Adrenal gland (tissue), 12 donors: Measurements from ENCODE around the gene MAPKAP1. TPM values are rescaled to one million over a fixed set of nuclear protein-coding genes. Genes with fewer than 3 reads are reported as not detected.
A peak's percentile ranks its signal among the peaks of the same experiment; 100 is the strongest.

ENCODE experiments used
- DNase-seq, 7 donors: peaks; one replicate each; pipeline ENCODE4 v3.0.0-alpha.2; 2019 to 2020
- H3K27ac ChIP-seq, 5 donors: fragments of 200-600 bp; sonication (generic) in 4 of 5; 1 replicate in 3 of 5; 2 replicates in 2 of 5; pipeline versions ENCODE4 v1.5.1 to v1.8.0; 2016 to 2020; ENCODE audit warnings: mild to moderate bottlenecking in 1 of 5
- H3K27me3 ChIP-seq: fragments of 200-600 bp; 2 replicates; pipeline ENCODE4 v1.8.0; 2021
- H3K36me3 ChIP-seq, 2 donors: fragments of 200-600 bp; replicated peaks in 1 of 2; 1 replicate in 1 of 2; 2 replicates in 1 of 2; pipeline versions ENCODE4 v1.5.1 to v1.8.0; 2018 to 2022
- H3K4me1 ChIP-seq, 2 donors: fragments of 200-600 bp; replicated peaks in 1 of 2; 1 replicate in 1 of 2; 2 replicates in 1 of 2; pipeline versions ENCODE4 v1.5.1 to v1.8.0; 2018 to 2021
- H3K4me3 ChIP-seq, 4 donors: fragments of 200-600 bp; sonication (generic) in 3 of 4; one replicate each; pipeline ENCODE4 v1.5.1; 2016 to 2018
- H3K9me3 ChIP-seq, 3 donors: fragments of 200-600 bp; sonication (generic) in 1 of 3; replicated peaks in 1 of 3; 1 replicate in 2 of 3; 2 replicates in 1 of 3; pipeline versions ENCODE4 v1.5.1 to v1.8.0; 2016 to 2021
- POLR2A ChIP-seq, 2 donors: fragments of 450-650 bp; IDR thresholded peaks; one replicate each; pipeline ENCODE4 v1.6.1; 2017; ENCODE audit warnings: antibody characterized with exemption in 2 of 2, mild to moderate bottlenecking in 2 of 2, moderate library complexity in 1 of 2
- WGBS, 4 donors: extraction: QIAGEN DNeasy Blood & Tissue Kit in 2 of 4; methylation state at CpG; one replicate each; pipeline versions ENCODE4 v1.1.5 to v1.1.7; 2013 to 2017; 5-methylcytosine and 5-hydroxymethylcytosine counted together
- intact Hi-C, 2 donors: fragments of 100-400 bp; cut with DNase I; formaldehyde crosslinking; loops; one replicate each; pipeline versions ENCODE4 v1.14.1 to v1.15.0; 2022 to 2023
- polyA plus RNA-seq, 3 donors: library from polyadenylated mRNA; stranded (reverse); fragments of 200-250 nt in 2 of 3; fragments of 350-450 nt in 1 of 3; fragmentation: Illumina TruSeq in 1 of 3; extraction: RNeasy Lipid Tissue Mini Kit (QIAGEN cat#74804) in 1 of 3; gene quantifications; one replicate each; pipeline ENCODE4 v1.2.3, GENCODE V29; 2013 to 2014
- total RNA-seq, 9 donors: library from RNA; depleted of rRNA in 4 of 9; stranded (reverse); fragments of >200 nt in 4 of 9; fragments of 120-200 nt in 1 of 9; fragmentation: NEBNext Ultra II Directional in 1 of 9; extraction: Animal tissue kit (Norgen Biotek cat#: 25700) in 1 of 9; gene quantifications; one replicate each; pipeline versions ENCODE4 v1.1.0 to v1.2.4, GENCODE V29; 2013 to 2023
- TF ChIP-seq, protein P1 (sequence below), 6 experiments: fragments of 450-650 bp in 4 of 6; fragments of 200-600 bp in 2 of 6; sonication (generic) in 1 of 6; IDR thresholded peaks; 1 replicate in 5 of 6; 2 replicates in 1 of 6; pipeline versions ENCODE4 v1.5.1 to v1.8.0; 2016 to 2021; ENCODE audit warnings: antibody characterized with exemption in 6 of 6, mild to moderate bottlenecking in 2 of 6, moderate library complexity in 1 of 6
- donor health status: healthy with polysubstance abuse.
- donor health status: Bipolar disorder and iron deficiency.
- donor health status: DM: yes; HTN: yes; CAD: no.
- donor health status: DM: no; HTN: no; CAD: no.
- donor health status: DM: no; HTN: no; CAD: no.
- donor health status: DM: yes; HTN: yes; CAD: no.

The MAPKAP1 gene
- total and polyA plus RNA-seq, 12 donors: 72.2 to 156 (median 94.9) TPM

DNA sequence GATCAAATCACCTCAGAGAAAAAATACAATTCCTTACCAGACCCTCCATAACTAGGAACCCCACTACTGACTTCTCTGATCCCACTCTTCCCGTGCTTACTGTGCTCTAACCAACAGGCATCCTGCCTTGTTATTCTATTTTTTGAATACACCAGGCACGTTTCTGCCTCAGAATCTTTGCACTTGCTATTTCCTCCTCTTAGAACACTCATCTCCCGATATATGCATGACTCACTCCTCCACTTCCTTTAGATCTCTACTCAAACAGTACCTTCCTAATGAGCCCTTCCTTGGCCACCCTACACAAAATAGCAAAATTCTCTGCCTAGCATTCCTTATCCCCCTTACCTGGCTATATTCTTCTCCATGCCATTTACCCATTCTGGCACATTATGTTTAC, 43.9 kb downstream of the MAPKAP1 start:
- H3K27me3 ChIP-seq: no peaks in the 10 kb centered on the region
- no peaks in the 10 kb centered on the region for H3K36me3 ChIP-seq
- TF ChIP-seq POLR2A (IDR thresholded peaks at IDR 0.05): no peak
- TF ChIP-seq, protein P1, sequence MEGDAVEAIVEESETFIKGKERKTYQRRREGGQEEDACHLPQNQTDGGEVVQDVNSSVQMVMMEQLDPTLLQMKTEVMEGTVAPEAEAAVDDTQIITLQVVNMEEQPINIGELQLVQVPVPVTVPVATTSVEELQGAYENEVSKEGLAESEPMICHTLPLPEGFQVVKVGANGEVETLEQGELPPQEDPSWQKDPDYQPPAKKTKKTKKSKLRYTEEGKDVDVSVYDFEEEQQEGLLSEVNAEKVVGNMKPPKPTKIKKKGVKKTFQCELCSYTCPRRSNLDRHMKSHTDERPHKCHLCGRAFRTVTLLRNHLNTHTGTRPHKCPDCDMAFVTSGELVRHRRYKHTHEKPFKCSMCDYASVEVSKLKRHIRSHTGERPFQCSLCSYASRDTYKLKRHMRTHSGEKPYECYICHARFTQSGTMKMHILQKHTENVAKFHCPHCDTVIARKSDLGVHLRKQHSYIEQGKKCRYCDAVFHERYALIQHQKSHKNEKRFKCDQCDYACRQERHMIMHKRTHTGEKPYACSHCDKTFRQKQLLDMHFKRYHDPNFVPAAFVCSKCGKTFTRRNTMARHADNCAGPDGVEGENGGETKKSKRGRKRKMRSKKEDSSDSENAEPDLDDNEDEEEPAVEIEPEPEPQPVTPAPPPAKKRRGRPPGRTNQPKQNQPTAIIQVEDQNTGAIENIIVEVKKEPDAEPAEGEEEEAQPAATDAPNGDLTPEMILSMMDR (IDR thresholded peaks at IDR 0.05): no peak
- H3K4me3 ChIP-seq: no peak overlapping the region
- no peaks in the 10 kb centered on the region for H3K4me1 ChIP-seq
- DNase-seq: no peak
- intact Hi-C loops: no loop called here
- no peaks in the 10 kb centered on the region for H3K9me3 ChIP-seq
- 38 to 48% (median 40%) methylated on average over 3 of the region's 3 CpGs for WGBS, 4 donors
- H3K27ac ChIP-seq: no peak overlapping the region

DNA sequence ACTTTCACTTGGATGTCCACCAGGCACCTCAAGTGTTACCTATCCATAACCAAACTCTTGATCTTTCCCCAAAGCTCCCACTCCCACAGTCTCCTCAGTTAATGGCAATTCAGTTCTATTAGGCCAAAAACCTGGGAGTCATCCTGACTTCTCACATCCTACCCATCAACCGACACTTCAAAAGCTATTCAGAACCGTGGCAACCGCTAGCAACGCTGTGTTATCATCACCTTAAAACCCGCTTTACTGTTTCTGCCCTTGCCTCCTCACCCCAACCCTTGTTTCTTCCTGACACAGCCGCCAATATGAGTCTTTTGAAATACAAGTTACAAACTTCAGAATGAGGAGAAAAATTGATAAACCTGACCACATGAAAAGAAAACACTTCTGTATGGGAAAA, 46.5 kb downstream of the MAPKAP1 start:
- intact Hi-C loops: no loop called here
- no peak for DNase-seq
- TF ChIP-seq, protein P1 (IDR thresholded peaks at IDR 0.05): no peak
- TF ChIP-seq POLR2A (IDR thresholded peaks at IDR 0.05): no peak
- 81 to 96% (median 95%) methylated on average over 6 of the region's 6 CpGs for WGBS, 4 donors
- Histone ChIP-seq H3K9me3 (no peaks in the 10 kb centered on the region), H3K4me3 (no peak overlapping the region), H3K27ac (peak overlapping the region in 2 of 5 donors; percentile 20 to 47), H3K36me3 (no peaks in the 10 kb centered on the region), H3K4me1 (no peaks in the 10 kb centered on the region), H3K27me3 (no peaks in the 10 kb centered on the region)

DNA sequence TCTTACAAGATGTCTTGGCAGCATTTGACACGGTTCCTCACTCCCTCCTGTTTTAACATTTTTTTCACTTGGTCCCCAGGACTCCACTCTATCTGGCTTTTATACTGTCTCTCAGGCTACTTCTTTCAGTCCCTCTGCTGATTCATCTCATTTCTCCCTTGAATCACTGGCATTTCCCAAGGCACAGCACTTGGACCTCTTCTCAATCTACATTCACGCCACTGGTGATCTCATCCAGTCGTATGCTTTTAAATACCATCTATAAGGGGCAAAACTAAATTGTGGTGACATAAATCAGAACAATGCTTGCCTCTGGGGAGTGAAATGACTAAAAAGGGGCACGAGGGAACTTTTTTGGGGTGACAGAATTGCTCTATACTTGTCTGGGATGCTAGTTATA, 47.1 kb downstream of the MAPKAP1 start:
- peak in 2 of 7 donors; percentile 28 to 31 for DNase-seq
- intact Hi-C loops: no loop called here
- 34 to 46% (median 44%) methylated on average over 4 of the region's 4 CpGs for WGBS, 4 donors

DNA sequence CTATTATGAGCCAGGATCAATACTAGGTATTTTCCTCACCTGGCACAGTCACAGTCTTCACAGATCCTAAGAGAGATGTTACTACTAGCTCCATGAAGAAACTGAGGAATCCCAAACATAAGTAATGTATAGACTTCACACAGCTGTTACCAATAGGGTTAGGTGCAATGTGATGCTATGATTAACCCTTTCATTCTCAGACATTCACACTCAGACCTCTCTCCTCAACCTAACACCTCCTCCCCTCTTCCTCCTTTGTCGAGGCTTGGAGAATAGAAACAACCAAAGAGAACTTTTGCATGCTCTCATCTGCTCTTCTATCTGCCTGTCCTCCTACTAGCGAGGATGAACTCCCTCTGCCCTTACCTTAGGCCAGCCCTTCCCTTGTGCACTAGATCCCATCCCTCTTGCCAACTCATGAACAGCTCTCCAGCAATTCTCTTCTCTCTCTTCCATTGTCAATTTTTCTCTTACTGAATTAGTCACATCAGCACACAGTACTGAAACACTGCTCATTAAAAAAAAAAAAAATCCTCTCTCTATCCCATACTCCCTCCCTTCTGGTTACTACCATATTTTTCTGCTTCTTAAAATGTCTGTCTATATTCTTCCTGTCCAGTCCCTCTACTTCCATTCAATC, 47.7 kb downstream of the MAPKAP1 start:
- DNase-seq: no peak
- WGBS, 4 donors: 78 to 86% (median 82%) methylated on average over 2 of the region's 2 CpGs
- no peaks in the 10 kb centered on the region for H3K36me3 ChIP-seq
- H3K4me3 ChIP-seq: no peak overlapping the region
- H3K27ac ChIP-seq: peak overlapping the region in 2 of 5 donors; percentile 20 to 47
- no peak for TF ChIP-seq POLR2A (IDR thresholded peaks at IDR 0.05)
- TF ChIP-seq, protein P1 (IDR thresholded peaks at IDR 0.05): no peak
- no peaks in the 10 kb centered on the region for H3K27me3 ChIP-seq
- intact Hi-C loops: no loop called here
- H3K9me3 ChIP-seq: no peaks in the 10 kb centered on the region
- no peaks in the 10 kb centered on the region for H3K4me1 ChIP-seq

More for the DNA sequence above, 47.1 kb downstream of the MAPKAP1 start:
- H3K4me1 ChIP-seq: no peaks in the 10 kb centered on the region
- H3K36me3 ChIP-seq: no peaks in the 10 kb centered on the region
- H3K9me3 ChIP-seq: no peaks in the 10 kb centered on the region
- H3K27ac ChIP-seq: peak overlapping the region in 2 of 5 donors; percentile 20 to 47
- TF ChIP-seq, protein P1 (IDR thresholded peaks at IDR 0.05): no peak
- TF ChIP-seq POLR2A (IDR thresholded peaks at IDR 0.05): no peak
- no peaks in the 10 kb centered on the region for H3K27me3 ChIP-seq
- H3K4me3 ChIP-seq: no peak overlapping the region
